ENCODE measurements around the gene TMEM97.
"Not testable (repeated sequence)": the region's sequence is repeated elsewhere in the genome, so short reads cannot be mapped to it uniquely, and the experiment has no call there.

The TMEM97 gene

GRCh38 chr17:28318759-28319597 is at the start of gene TMEM97:
TMEM97 (plus strand) TSS chr17:28319200; CDS start chr17:28319240, 40 bp downstream.
- peak within 1 kb of the TSS; percentile 71 for H3K4me3 ChIP-seq (replicated peaks; ENCODE audit: low read depth, low read length)
- peak; percentile 97 for DNase-seq (ENCODE audit: low read depth)
- TF ChIP-seq, protein P1, sequence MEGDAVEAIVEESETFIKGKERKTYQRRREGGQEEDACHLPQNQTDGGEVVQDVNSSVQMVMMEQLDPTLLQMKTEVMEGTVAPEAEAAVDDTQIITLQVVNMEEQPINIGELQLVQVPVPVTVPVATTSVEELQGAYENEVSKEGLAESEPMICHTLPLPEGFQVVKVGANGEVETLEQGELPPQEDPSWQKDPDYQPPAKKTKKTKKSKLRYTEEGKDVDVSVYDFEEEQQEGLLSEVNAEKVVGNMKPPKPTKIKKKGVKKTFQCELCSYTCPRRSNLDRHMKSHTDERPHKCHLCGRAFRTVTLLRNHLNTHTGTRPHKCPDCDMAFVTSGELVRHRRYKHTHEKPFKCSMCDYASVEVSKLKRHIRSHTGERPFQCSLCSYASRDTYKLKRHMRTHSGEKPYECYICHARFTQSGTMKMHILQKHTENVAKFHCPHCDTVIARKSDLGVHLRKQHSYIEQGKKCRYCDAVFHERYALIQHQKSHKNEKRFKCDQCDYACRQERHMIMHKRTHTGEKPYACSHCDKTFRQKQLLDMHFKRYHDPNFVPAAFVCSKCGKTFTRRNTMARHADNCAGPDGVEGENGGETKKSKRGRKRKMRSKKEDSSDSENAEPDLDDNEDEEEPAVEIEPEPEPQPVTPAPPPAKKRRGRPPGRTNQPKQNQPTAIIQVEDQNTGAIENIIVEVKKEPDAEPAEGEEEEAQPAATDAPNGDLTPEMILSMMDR (IDR thresholded peaks at IDR 0.05; ENCODE audit: low read length, missing control alignments), result no peak

DNA sequence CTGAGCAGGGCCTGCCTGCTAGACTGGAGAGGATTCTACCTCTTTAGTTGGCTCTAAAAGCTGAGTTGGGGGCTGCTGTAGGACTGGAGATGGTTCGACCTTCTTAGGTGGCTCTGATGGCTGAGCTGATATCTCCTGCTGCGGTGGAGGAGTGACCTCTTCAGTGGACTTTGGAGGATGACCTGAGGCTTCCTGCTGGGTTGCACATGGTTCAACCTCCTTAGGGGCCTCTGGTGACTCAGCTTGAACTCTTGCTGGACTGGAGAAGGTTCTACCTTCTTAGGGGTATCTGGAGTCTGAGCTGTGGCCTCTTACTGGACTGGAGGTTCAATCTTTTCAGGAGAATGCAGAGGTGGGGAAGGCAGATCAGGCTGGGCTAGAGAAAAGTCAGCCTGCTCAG is 48.9 kb upstream of the TMEM97 start:
- DNase-seq (ENCODE audit: low read depth), result no peak
- no peak overlapping the region for H3K4me3 ChIP-seq (replicated peaks; ENCODE audit: low read depth, low read length)
- TF ChIP-seq, protein P1 (IDR thresholded peaks at IDR 0.05; ENCODE audit: low read length, missing control alignments), result no peak

DNA sequence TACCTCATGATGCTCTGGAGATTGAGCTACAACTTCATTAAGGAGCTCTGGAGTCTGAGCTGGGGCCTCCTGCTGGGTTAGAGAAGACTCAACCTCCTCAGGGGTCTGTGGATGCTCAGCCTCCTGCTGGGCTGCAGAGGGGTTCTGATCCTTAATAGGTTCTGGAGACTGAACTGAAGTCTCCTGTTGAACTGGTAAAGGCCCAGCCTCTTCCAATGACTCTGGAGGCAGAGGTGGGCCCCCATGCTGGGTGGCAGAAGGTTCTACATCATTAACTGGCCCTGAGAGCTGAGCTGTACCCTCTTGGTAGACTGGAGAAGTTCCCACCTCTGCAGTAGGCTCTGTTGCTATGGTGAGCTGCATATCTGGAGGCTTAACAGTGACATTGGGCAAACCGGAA is 48.1 kb upstream of the TMEM97 start:
- DNase-seq (ENCODE audit: low read depth), result no peak
- TF ChIP-seq, protein P1 (IDR thresholded peaks at IDR 0.05; ENCODE audit: low read length, missing control alignments), result no peak
- H3K4me3 ChIP-seq (replicated peaks; ENCODE audit: low read depth, low read length), result no peak overlapping the region

- no peak overlapping the region for H3K4me3 ChIP-seq (replicated peaks; ENCODE audit: low read depth, low read length)
- no peak for DNase-seq (ENCODE audit: low read depth)
- TF ChIP-seq, protein P1 (IDR thresholded peaks at IDR 0.05; ENCODE audit: low read length, missing control alignments), result no peak
Observed at GRCh38 chr17:28271431-28271830, 47.6 kb upstream of the TMEM97 start.

- peak; percentile 5 for DNase-seq (ENCODE audit: low read depth)
- no peak overlapping the region for H3K4me3 ChIP-seq (replicated peaks; ENCODE audit: low read depth, low read length)
- TF ChIP-seq, protein P1 (IDR thresholded peaks at IDR 0.05; ENCODE audit: low read length, missing control alignments), result no peak
Observed at GRCh38 chr17:28272166-28272565, 46.8 kb upstream of the TMEM97 start.

DNA sequence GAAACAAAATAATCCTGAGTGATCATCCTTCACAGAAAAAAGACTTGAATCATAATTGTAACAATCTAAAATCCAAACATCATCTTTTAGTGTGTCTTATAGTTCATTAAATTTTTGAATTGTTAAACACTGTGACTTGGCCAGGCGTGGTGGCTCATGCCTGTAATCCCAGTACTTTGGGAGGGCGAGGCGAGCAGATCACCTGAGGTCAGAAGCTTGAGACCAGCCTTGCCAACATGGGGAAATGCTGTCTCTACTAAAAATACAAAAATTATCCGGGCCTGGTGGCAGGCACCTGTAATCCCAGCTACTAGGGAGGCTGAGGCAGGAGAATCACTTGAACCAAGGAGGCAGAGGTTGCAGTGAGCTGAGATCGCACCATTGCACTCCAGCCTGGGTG is 45.7 kb upstream of the TMEM97 start:
- not testable (repeated sequence) for H3K4me3 ChIP-seq (replicated peaks; ENCODE audit: low read depth, low read length); DNase-seq (ENCODE audit: low read depth)

DNA sequence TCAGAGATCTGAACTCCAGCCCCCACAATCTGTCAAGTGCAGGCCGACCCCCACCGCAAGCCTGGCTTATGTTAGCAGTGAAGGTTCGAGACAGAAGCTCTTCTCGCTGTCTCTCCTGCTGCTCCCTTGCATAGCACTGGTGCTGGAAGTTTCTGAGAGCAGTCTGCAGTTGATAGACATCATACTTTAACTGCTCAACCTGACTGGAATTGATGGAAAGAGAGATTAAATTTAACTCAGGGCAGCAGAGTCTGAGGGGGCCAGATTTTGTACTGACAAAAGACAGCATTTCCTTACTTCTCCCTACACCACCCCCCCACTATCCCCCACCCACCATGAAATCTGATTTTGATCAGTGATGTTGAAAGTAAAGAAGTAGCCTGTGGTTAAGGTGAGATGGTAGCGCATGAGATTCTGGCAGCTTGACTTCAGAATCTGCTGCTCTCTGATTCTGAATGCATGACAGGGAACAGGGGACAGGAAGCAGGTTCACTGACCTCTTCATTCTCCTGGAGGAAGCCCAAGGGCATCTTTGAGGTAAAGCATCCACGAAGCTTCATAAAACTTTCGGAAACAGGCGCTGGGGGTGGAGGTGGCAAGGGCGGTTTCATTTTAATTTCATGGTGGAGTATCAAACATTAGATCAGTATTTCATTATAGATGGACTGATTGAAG is 44.3 kb upstream of the TMEM97 start:
- no peak for DNase-seq (ENCODE audit: low read depth)
- H3K4me3 ChIP-seq (replicated peaks; ENCODE audit: low read depth, low read length), result no peak overlapping the region
- TF ChIP-seq, protein P1 (IDR thresholded peaks at IDR 0.05; ENCODE audit: low read length, missing control alignments), result no peak

Measured in fibroblast of pulmonary artery (primary cell).